ENCODE results near the gene CYP4F22.
A peak's percentile ranks its signal among the peaks of the same experiment; 100 is the strongest.
"Not testable (repeated sequence)": the region's sequence is repeated elsewhere in the genome, so short reads cannot be mapped to it uniquely, and the experiment has no call there.

Gene CYP4F22

DNA sequence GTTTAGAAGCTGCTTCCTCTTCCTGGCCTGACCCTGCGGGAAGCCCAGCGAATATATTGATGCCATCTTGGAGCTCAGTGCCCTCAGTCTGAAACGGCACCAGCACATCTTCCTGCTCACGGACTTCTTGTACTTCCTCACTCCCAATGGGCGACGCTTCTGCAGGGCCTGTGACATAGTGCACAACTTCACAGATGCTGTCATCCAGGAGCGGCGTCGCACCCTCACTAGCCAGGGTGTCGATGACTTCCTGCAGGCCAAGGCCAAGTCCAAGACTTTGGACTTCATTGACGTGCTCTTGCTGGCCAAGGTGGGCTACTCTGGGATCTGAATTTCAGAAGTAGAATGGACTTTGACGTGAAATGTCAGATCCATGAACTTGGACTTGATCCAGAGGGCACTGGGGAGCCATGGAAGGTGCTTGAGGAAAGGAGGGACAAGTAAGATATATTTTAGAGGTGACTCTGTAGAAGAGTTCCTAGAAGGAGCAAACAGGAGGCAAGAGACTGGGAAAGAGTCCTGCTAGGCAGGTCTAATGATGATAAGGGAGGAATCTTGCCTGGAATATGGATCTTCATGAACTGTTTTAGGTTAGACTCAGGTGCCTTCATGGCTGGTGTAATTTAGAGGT lies 68.3 kb downstream of the CYP4F22 start:
- no peak for DNase-seq (ENCODE audit: low read depth)

DNA sequence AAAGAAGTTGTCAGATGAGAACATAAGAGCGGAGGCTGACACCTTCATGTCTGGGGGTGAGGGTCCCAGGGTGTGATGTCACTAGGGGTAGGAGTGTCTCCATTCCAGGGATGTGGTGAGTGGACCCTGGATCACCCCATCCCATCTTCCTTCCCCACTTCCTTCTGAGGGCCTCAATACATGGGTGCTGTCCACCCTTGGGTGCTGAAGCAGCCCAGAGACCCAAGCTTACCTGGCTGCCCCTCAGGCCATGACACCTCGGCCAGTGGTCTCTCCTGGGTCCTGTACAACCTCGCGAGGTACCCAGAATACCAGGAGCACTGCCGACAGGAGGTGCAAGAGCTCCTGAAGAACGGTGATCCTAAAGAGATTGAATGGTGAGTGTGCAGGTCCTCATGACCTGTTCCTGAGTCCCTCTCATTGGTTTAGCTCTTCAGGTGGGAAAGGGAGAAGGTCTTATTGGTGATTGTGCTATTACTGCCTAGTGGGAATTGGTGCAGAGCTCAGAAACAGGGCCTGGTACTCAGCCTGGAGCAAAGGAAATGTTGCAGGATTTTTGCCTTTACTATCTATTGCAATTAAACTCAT lies 69.0 kb downstream of the CYP4F22 start:
- no peak for DNase-seq (ENCODE audit: low read depth)

DNA sequence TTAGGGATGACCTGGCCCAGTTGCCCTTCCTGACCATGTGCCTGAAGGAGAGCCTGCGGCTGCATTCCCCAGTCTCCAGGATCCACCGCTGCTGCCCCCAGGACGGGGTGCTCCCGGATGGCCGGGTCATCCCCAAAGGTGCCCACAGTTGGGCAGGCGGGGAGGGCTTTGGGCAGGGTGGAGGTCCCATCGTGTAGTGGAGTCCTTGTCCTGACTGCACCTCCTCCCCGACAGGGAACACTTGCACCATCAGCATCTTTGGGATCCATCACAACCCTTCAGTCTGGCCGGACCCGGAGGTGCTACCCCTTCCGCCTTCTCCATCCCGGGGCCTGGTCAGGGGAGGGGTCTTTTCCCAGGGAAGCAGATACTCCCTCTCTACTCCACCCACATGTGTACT lies 75.0 kb downstream of the CYP4F22 start:
- DNase-seq (ENCODE audit: low read depth) = no peak

DNA sequence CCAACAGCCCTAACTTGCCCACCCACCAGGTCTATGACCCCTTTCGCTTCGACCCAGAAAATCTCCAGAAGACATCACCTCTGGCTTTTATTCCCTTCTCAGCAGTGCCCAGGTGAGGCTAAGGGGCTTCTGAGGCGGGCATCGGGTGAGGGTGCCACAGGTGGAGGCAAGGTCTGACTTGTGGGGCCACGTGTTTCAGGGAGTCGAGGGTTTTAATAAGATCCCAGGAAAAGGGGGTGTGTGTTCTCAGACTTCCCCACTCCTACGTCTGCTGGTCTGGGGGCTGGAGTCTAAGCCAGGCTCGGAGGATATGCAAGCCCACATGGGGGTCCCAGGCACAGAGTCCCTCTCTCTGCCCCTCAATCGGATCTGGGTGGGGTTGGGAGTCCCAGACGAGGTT lies 75.8 kb downstream of the CYP4F22 start:
- no peak for DNase-seq (ENCODE audit: low read depth)

DNA sequence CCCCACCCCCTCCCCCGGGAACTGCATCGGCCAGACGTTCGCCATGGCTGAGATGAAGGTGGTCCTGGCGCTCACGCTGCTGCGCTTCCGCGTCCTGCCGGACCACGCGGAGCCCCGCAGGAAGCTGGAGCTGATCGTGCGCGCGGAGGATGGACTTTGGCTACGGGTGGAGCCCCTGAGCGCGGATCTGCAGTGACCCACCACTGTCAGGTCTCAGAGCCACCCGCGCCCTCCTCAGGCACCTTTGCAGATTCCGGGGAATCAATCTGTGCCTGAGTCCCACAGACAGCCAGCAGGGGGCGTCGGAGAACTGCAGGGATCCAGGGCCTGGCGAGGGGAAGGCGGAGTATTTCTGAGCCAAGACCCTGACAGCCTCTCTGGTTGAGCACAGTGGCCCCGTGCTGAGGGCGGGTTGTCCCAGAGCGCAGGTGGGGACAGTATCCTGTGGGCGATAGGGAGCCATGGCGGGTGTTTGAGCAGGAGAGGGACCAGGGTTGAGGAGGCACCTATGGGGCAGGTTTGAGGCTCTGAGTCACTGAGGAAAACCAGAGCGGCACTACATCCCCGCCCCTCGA lies 76.3 kb downstream of the CYP4F22 start:
- DNase-seq (ENCODE audit: low read depth) = peak; percentile 16

DNA sequence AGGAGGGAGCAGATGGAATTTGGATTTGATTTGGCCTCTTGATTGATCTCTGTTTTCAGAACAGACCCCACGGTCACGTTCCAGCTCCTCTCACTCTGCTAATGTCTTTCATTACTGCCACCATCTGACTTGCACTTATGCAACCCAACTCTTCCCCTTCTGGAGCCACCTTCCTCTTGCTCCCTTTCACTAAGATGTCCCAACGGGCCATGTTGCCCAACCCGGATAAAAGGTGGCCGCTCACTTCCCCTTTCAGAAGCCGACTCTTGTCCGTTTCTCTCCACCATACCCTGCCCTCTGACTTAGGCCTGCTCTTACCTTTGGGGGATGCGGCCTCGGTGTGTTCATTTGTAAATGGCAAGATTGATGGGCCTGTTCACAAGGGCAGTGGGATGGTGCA lies 79.3 kb downstream of the CYP4F22 start:
- DNase-seq (ENCODE audit: low read depth) = no peak

DNA sequence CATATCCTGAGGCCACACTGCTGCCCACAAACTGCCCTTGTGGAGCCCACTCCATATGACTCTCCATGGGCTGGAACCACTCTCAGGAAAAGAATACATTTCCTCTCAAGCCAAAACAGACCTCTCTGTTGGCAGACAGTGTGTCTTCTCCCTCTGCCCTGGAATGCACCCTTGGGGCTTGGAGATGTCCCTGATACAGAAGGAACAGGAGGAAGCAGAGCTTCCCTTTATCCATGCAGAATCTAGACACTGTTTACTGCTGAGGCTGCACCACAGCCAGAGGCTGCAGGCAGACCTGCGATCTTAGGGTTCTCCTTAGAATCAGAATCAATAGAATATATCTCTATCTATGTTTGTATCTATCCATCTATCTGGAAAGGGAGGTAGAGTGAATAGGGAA lies 79.9 kb downstream of the CYP4F22 start:
- DNase-seq (ENCODE audit: low read depth) = no peak

DNA sequence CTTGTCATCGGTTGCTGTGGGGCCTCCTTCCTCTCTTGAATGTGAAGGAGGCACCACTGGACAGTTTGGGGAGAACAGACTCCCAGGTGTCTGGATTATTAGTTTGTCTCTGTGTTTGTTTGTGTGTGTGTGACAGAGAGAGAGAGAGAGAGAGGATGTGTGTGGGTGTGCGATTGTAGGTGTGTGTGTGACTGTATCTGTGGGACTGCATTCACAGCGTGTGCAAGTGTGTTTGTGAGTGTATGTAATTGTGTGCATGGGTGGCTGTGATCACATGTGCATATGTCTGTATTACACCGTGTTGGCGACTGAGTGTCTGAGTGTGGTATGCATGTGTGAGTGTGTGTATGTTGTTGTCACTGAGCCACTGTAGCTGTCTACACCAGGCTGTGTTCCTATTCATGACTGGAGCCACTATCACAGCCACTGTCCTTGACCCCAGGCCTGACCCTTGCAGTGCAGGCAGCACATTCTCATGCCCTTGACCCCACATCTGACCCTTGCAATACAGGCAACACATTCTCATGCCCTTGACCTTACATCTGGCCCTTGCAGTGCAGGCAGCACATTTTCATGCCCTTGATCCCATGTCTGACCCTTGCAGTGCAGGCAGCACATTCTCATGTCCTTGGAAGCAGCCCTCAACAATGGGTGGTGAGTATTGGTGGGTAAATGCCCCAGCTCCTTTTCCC lies 81.6 kb downstream of the CYP4F22 start:
- DNase-seq (ENCODE audit: low read depth) = no peak

DNA sequence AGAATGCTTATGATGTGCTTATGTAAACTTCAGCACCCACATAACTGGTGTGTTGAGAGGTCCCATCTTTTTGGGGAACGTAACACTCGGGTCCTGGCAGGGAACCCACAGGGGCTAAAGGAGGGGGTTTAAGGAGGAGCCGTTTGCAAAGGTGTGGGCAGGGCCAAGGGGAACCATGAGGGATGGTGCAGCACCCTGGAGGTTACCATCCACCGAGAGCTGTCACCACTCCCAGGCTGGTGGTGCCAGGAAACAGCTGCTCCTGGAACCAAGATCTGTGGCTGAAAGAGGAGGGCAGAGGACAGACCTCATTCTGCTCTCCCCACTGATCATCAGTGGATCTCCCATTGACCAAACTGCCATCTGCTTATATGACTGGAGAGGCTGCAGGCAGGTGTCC lies 83.5 kb downstream of the CYP4F22 start:
- no peak for DNase-seq (ENCODE audit: low read depth)

DNA sequence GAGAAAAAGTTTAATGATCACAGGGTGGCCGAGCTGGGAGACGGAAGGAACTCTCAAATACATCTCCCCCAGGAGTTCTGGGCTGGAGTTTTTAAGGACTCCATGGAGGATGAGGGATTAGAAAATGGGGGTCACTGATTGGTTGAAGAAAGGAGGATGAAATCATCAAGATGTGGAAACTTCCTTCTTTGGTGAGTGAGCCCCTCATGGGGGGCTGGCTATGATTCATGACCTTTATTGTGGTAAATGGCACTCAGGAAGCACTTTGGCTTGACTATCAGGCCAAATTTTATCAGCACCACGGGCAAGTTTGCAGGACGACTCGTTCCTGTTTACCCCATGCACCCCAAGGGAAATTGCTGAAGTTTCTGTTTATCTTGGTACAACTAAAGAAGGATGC lies 84.2 kb downstream of the CYP4F22 start:
- DNase-seq (ENCODE audit: low read depth) = not testable (repeated sequence)

DNA sequence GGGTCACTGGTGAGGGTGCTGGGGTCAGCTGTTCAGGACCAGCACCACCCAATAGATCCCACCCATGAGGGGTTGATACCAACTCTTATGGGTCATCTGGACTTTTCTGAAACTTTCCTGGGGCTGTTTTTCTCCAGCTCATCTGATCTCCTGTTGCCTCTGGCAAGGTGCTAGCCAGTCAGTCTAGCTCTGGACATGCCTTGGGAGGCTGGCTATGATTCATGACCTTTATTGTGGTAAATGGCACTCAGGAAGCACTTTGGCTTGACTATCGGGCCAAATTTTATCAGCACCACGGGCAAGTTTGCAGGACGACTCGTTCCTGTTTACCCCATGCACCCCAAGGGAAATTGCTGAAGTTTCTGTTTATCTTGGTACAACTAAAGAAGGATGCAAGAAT lies 85.4 kb downstream of the CYP4F22 start:
- DNase-seq (ENCODE audit: low read depth) = not testable (repeated sequence)

DNA sequence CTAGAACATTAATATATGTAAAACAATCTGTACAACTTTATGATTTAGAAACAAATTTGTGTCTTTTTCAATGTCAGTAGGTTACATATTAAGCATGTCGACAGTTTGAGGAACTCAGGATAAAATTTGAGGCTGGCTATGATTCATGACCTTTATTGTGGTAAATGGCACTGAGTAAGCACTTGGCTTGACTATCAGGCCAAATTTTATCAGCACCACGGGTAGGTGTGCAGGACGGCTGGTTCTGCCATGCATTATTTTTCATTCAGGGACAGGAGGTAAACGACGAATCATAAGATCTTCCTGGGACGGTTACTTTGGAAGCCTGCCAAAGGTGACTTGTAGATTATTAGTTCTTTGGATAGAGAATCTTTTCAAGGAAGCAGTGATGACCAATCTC lies 86.7 kb downstream of the CYP4F22 start:
- DNase-seq (ENCODE audit: low read depth) = no peak
